DND-41 (cell line): ENCODE data around the gene ECM1.

Experiments used
- ATAC-seq: fragments of 200-7000 bp; cut with Tn5 transposase; 3 replicates; pipeline ENCODE4 v1.9.1; 2021; ENCODE audit warnings: low read depth; ENCODE audit not compliant: insufficient read depth
- DNase-seq: peaks from one replicate; pipeline ENCODE4 v3.0.0-alpha.2; 2020
- H2AFZ ChIP-seq: 2 replicates; pipeline ENCODE4 v1.6.0; 2012; ENCODE audit warnings: low read depth, low read length
- H3K27ac ChIP-seq: 2 replicates; pipeline ENCODE4 v1.5.1; 2012; ENCODE audit warnings: low read length, inconsistent platforms
- H3K27me3 ChIP-seq: fragments of 200-600 bp; sonication (generic); 2 replicates; pipeline ENCODE4 v1.6.0; 2012; ENCODE audit warnings: low read length, mild to moderate bottlenecking, inconsistent platforms; ENCODE audit not compliant: insufficient read depth, poor library complexity
- H3K36me3 ChIP-seq: 2 replicates; pipeline ENCODE4 v1.5.1; 2012; ENCODE audit warnings: low read length, inconsistent platforms; ENCODE audit not compliant: insufficient read depth
- H3K4me1 ChIP-seq: 2 replicates; pipeline ENCODE4 v1.5.1; 2012; ENCODE audit warnings: mild to moderate bottlenecking, low read length; ENCODE audit not compliant: insufficient read depth
- H3K4me2 ChIP-seq: 2 replicates; pipeline ENCODE4 v1.6.0; 2012; ENCODE audit warnings: mild to moderate bottlenecking, moderate library complexity, low read length, inconsistent platforms; ENCODE audit not compliant: insufficient read depth
- H3K4me3 ChIP-seq, 2 experiments: fragments of 200-600 bp in 1 of 2; shearing (Covaris generic) in 1 of 2; 2 replicates each; pipeline ENCODE4 v1.5.1; 2012 to 2016; ENCODE audit warnings: inconsistent platforms in 2 of 2, low read length in 2 of 2, mild to moderate bottlenecking in 2 of 2, low read depth in 1 of 2, moderate library complexity in 1 of 2
- H3K79me2 ChIP-seq: 2 replicates; pipeline ENCODE4 v1.6.0; 2012; ENCODE audit warnings: low read length, inconsistent platforms; ENCODE audit not compliant: insufficient read depth
- H3K9ac ChIP-seq: 2 replicates; pipeline ENCODE4 v1.6.0; 2012; ENCODE audit warnings: low read depth, mild to moderate bottlenecking, inconsistent platforms, low read length, moderate library complexity
- H3K9me3 ChIP-seq: 2 replicates; pipeline ENCODE4 v1.5.1; 2012; ENCODE audit warnings: low read length, moderate library complexity, mild to moderate bottlenecking, inconsistent platforms; ENCODE audit not compliant: insufficient read depth, severe bottlenecking
- H4K20me1 ChIP-seq: 2 replicates; pipeline ENCODE4 v1.6.0; 2012; ENCODE audit warnings: low read length; ENCODE audit not compliant: insufficient read depth
- CTCF ChIP-seq: IDR thresholded peaks from 2 replicates; pipeline ENCODE4 v1.5.1; 2012; ENCODE audit warnings: borderline replicate concordance, low read length, moderate library complexity, mild to moderate bottlenecking; ENCODE audit not compliant: poor library complexity, severe bottlenecking; ENCODE audit errors: extremely low read depth
- EZH2 ChIP-seq: IDR thresholded peaks from 3 replicates; pipeline ENCODE4 v1.6.1; 2012; ENCODE audit warnings: borderline replicate concordance, low read depth, mild to moderate bottlenecking, moderate library complexity, low read length, inconsistent platforms; ENCODE audit not compliant: severe bottlenecking

Gene ECM1

GRCh38 chr1:150557065-150557600 is 49.2 kb downstream of the ECM1 start:
- Histone ChIP-seq H3K36me3 (no peaks in the 10 kb centered on the region), H3K4me3 (no peak overlapping the region), H3K4me1 (peaks cover 20% of the 10 kb centered on the region), H3K9ac (no peak overlapping the region), H4K20me1 (no peaks in the 10 kb centered on the region), H2AFZ (no peak overlapping the region), H3K9me3 (no peaks in the 10 kb centered on the region), H3K4me2 (no peak overlapping the region), H3K79me2 (0 out of 2 replicates have a peak, but pooled peaks cover 3% of the 10 kb centered on the region), H3K27ac (no peak overlapping the region), H3K27me3 (no peaks in the 10 kb centered on the region)
- no peak for TF ChIP-seq CTCF
- no peak for TF ChIP-seq EZH2
- no peak for ATAC-seq
- no peak for DNase-seq

- no peak overlapping the region for H3K4me3 ChIP-seq
- peaks cover 8% of the 10 kb centered on the region for H3K79me2 ChIP-seq
- H3K27ac ChIP-seq = no peak overlapping the region
- no peaks in the 10 kb centered on the region for H3K9me3 ChIP-seq
- H3K4me2 ChIP-seq = no peak overlapping the region
- TF ChIP-seq EZH2 (no peak), CTCF (no peak)
- ATAC-seq (no peak), DNase-seq (no peak)
- H3K36me3 ChIP-seq = no peaks in the 10 kb centered on the region
- no peak overlapping the region for H2AFZ ChIP-seq
- no peaks in the 10 kb centered on the region for H3K27me3 ChIP-seq
- no peaks in the 10 kb centered on the region for H4K20me1 ChIP-seq
- peaks cover 24% of the 10 kb centered on the region for H3K4me1 ChIP-seq
- no peak overlapping the region for H3K9ac ChIP-seq
Measured at GRCh38 chr1:150557813-150558212, 49.9 kb downstream of the ECM1 start.

- H3K27me3 ChIP-seq = no peaks in the 10 kb centered on the region
- no peak overlapping the region for H3K4me2 ChIP-seq
- no peak overlapping the region for H2AFZ ChIP-seq
- H3K4me3 ChIP-seq = no peak overlapping the region
- H3K4me1 ChIP-seq = peaks cover 29% of the 10 kb centered on the region
- no peaks in the 10 kb centered on the region for H3K9me3 ChIP-seq
- TF ChIP-seq CTCF = no peak
- no peak for TF ChIP-seq EZH2
- no peaks in the 10 kb centered on the region for H4K20me1 ChIP-seq
- ATAC-seq = no peak
- peaks cover 12% of the 10 kb centered on the region for H3K79me2 ChIP-seq
- no peak for DNase-seq
- H3K27ac ChIP-seq = no peak overlapping the region
- no peaks in the 10 kb centered on the region for H3K36me3 ChIP-seq
- no peak overlapping the region for H3K9ac ChIP-seq
Measured at GRCh38 chr1:150558303-150558704, 50.4 kb downstream of the ECM1 start.
